K562 treated with DMSO at 1 percent for 24 hours (cell line): Measurements from ENCODE around the gene WNT8B. TPM values are rescaled to one million over a fixed set of nuclear protein-coding genes. Genes with fewer than 3 reads are reported as not detected.

Experiments used
- total RNA-seq: library from RNA; unstranded; fragments of 300-600 nt; gene quantifications from 2 replicates; pipeline ENCODE4 v1.2.3, GENCODE V29; 2022; ENCODE audit warnings: low read depth; ENCODE audit not compliant: insufficient read depth

Gene WNT8B, protein sequence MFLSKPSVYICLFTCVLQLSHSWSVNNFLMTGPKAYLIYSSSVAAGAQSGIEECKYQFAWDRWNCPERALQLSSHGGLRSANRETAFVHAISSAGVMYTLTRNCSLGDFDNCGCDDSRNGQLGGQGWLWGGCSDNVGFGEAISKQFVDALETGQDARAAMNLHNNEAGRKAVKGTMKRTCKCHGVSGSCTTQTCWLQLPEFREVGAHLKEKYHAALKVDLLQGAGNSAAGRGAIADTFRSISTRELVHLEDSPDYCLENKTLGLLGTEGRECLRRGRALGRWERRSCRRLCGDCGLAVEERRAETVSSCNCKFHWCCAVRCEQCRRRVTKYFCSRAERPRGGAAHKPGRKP
- total RNA-seq = not detected in 2 replicates

GRCh38 chr10:100462709-100463108 is at the start of gene WNT8B:
Gene WNT8B, plus strand, starts transcription at chr10:100463009. Its CDS starts 160 bp downstream, at chr10:100463169.

GRCh38 chr10:100519311-100520051 is 56.7 kb downstream of the WNT8B start, which contains the start of gene SEC31B:
Gene SEC31B, minus strand, starts transcription at chr10:100519861. Its CDS starts 2,909 bp downstream, at chr10:100516952.

GRCh38 chr10:100529475-100530298 is 66.9 kb downstream of the WNT8B start, which contains the start of gene NDUFB8:
Gene NDUFB8, minus strand, starts transcription at chr10:100529871. Its CDS starts 20 bp downstream, at chr10:100529851.

Other genes starting within 250 kb of the WNT8B start
- gene CHUK, start 233.4 kb upstream of the WNT8B start, total RNA-seq = 8.3 and 11.1 TPM in 2 replicates
- 11.5 and 11.6 TPM in 2 replicates for gene CWF19L1, start 195.4 kb upstream of the WNT8B start, total RNA-seq
- 19.6 and 30.1 TPM in 2 replicates for gene BLOC1S2, start 176.3 kb upstream of the WNT8B start, total RNA-seq
- not detected in 2 replicates for gene PKD2L1, start 132.8 kb upstream of the WNT8B start, total RNA-seq
- 131 and 136 TPM in 2 replicates for gene SCD, start 115.8 kb upstream of the WNT8B start, total RNA-seq
- gene SEC31B, start 56.9 kb downstream of the WNT8B start, total RNA-seq = 1.1 and 4.2 TPM in 2 replicates
- 195 and 211 TPM in 2 replicates for gene NDUFB8, start 66.9 kb downstream of the WNT8B start, total RNA-seq
- 4.6 and 6.2 TPM in 2 replicates for gene HIF1AN, start 72.9 kb downstream of the WNT8B start, total RNA-seq